ENCODE results near the gene PER2.

GRCh38 chr2:238254095-238254723 is 34.2 kb downstream of the PER2 start:
- TF ChIP-seq, protein P1, sequence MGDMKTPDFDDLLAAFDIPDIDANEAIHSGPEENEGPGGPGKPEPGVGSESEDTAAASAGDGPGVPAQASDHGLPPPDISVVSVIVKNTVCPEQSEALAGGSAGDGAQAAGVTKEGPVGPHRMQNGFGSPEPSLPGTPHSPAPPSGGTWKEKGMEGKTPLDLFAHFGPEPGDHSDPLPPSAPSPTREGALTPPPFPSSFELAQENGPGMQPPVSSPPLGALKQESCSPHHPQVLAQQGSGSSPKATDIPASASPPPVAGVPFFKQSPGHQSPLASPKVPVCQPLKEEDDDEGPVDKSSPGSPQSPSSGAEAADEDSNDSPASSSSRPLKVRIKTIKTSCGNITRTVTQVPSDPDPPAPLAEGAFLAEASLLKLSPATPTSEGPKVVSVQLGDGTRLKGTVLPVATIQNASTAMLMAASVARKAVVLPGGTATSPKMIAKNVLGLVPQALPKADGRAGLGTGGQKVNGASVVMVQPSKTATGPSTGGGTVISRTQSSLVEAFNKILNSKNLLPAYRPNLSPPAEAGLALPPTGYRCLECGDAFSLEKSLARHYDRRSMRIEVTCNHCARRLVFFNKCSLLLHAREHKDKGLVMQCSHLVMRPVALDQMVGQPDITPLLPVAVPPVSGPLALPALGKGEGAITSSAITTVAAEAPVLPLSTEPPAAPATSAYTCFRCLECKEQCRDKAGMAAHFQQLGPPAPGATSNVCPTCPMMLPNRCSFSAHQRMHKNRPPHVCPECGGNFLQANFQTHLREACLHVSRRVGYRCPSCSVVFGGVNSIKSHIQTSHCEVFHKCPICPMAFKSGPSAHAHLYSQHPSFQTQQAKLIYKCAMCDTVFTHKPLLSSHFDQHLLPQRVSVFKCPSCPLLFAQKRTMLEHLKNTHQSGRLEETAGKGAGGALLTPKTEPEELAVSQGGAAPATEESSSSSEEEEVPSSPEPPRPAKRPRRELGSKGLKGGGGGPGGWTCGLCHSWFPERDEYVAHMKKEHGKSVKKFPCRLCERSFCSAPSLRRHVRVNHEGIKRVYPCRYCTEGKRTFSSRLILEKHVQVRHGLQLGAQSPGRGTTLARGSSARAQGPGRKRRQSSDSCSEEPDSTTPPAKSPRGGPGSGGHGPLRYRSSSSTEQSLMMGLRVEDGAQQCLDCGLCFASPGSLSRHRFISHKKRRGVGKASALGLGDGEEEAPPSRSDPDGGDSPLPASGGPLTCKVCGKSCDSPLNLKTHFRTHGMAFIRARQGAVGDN (CRISPR knock-in tag; IDR thresholded peaks at IDR 0.05), result no peak
- no peak for TF ChIP-seq ZNF557 (CRISPR knock-in tag; IDR thresholded peaks at IDR 0.05)
- TF ChIP-seq, protein P2, sequence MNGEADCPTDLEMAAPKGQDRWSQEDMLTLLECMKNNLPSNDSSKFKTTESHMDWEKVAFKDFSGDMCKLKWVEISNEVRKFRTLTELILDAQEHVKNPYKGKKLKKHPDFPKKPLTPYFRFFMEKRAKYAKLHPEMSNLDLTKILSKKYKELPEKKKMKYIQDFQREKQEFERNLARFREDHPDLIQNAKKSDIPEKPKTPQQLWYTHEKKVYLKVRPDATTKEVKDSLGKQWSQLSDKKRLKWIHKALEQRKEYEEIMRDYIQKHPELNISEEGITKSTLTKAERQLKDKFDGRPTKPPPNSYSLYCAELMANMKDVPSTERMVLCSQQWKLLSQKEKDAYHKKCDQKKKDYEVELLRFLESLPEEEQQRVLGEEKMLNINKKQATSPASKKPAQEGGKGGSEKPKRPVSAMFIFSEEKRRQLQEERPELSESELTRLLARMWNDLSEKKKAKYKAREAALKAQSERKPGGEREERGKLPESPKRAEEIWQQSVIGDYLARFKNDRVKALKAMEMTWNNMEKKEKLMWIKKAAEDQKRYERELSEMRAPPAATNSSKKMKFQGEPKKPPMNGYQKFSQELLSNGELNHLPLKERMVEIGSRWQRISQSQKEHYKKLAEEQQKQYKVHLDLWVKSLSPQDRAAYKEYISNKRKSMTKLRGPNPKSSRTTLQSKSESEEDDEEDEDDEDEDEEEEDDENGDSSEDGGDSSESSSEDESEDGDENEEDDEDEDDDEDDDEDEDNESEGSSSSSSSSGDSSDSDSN (CRISPR knock-in tag; IDR thresholded peaks at IDR 0.05), result no peak
- TF ChIP-seq SRF (IDR thresholded peaks at IDR 0.05; ENCODE audit: low read depth, low read length), result no peak
- no peak for TF ChIP-seq ZNF121 (CRISPR knock-in tag; IDR thresholded peaks at IDR 0.05)
